GM12878 (cell line): Measurements from ENCODE around the gene KRTAP10-1. TPM values are rescaled to one million over a fixed set of nuclear protein-coding genes. Genes with fewer than 3 reads are reported as not detected.
A peak's percentile ranks its signal among the peaks of the same experiment; 100 is the strongest.

ENCODE experiments used
- ATAC-seq: fragments of 200-7000 bp; cut with Tn5 transposase; 3 replicates; pipeline ENCODE4 v1.9.1; 2020; ENCODE audit warnings: mild to moderate bottlenecking, moderate library complexity
- BruUV-seq: library from RNA; stranded (reverse); fragments of 400-500 nt; replicated peaks from 2 replicates; lab custom pipeline; 2021; lab: Mats Ljungman, UMichigan
- CTCF ChIA-PET: fragments of 300-600 bp; sonication (Branson Sonifier 250); formaldehyde crosslinking; extraction: SDS; loops from one replicate; lab custom pipeline; 2021; ENCODE audit warnings: inconsistent platforms; lab: Yijun Ruan, JAX
- POLR2A ChIA-PET: fragments of 350-600 bp; formaldehyde crosslinking; extraction: SDS; loops from one replicate; lab custom pipeline; 2021; ENCODE audit warnings: inconsistent platforms; lab: Charles Lee
- RAD21 ChIA-PET: fragments of 300-600 bp; sonication (Branson Sonifier 250); formaldehyde crosslinking; loops from one replicate; lab custom pipeline; 2023; ENCODE audit warnings: antibody characterized with exemption; ENCODE audit not compliant: unreplicated experiment; lab: Charles Lee
- SMC1A ChIA-PET: fragments of 300-600 bp; sonication (Branson Sonifier 250); formaldehyde crosslinking; loops from one replicate; lab custom pipeline; 2023; ENCODE audit not compliant: unreplicated experiment, uncharacterized antibody; lab: Charles Lee
- DNase-seq: peaks from one replicate; pipeline ENCODE4 v3.0.0-alpha.2; 2011; ENCODE audit warnings: low read depth, low spot score
- FAIRE-seq: peaks from 3 replicates; lab custom pipeline; 2011; peaks lifted over from hg19 to GRCh38; lab: Jason Lieb, UNC
- H2AFZ ChIP-seq: 2 replicates; pipeline ENCODE4 v1.6.0; 2011; ENCODE audit warnings: low read depth, low read length, control low read depth; ENCODE audit not compliant: control insufficient read depth
- H3K27ac ChIP-seq: 2 replicates; pipeline ENCODE4 v1.5.1; 2011; ENCODE audit warnings: control low read depth; ENCODE audit not compliant: control insufficient read depth, insufficient read depth
- H3K27me3 ChIP-seq, 2 experiments: replicated peaks in 1 of 2; 2 replicates each; pipeline versions ENCODE4 v1.6.0 to v1.6.1; 2011; ENCODE audit warnings: low read length in 1 of 2; ENCODE audit not compliant: control insufficient read depth in 2 of 2, insufficient read depth in 2 of 2
- H3K36me3 ChIP-seq, 2 experiments: 2 replicates each; pipeline ENCODE4 v1.5.1; 2011; ENCODE audit warnings: low read length in 1 of 2; ENCODE audit not compliant: control insufficient read depth in 2 of 2, insufficient read depth in 2 of 2
- H3K4me1 ChIP-seq: 2 replicates; pipeline ENCODE4 v1.6.1; 2011; ENCODE audit warnings: mild to moderate bottlenecking, low read length, moderate library complexity, mixed read lengths; ENCODE audit not compliant: control insufficient read depth, insufficient read depth
- H3K4me2 ChIP-seq: 2 replicates; pipeline ENCODE4 v1.6.0; 2011; ENCODE audit warnings: control low read depth; ENCODE audit not compliant: control insufficient read depth, insufficient read depth
- H3K4me3 ChIP-seq: fragments of 200-600 bp; sonication (generic); 2 replicates; pipeline ENCODE4 v1.5.1; 2016
- H3K79me2 ChIP-seq: 2 replicates; pipeline ENCODE4 v1.6.0; 2011; ENCODE audit warnings: low read length; ENCODE audit not compliant: control insufficient read depth, insufficient read depth
- H3K9ac ChIP-seq: 2 replicates; pipeline ENCODE4 v1.8.0; 2011; ENCODE audit warnings: low read length, control low read depth, mixed read lengths; ENCODE audit not compliant: control insufficient read depth, insufficient read depth
- H3K9me3 ChIP-seq: replicated peaks from 3 replicates; pipeline ENCODE4 v1.5.1; 2011; ENCODE audit warnings: mild to moderate bottlenecking, low read length; ENCODE audit not compliant: control insufficient read depth, insufficient read depth
- H4K20me1 ChIP-seq: 2 replicates; pipeline ENCODE4 v1.6.0; 2011; ENCODE audit not compliant: control insufficient read depth, insufficient read depth
- CBX3 ChIP-seq: fragments of 200-600 bp; sonication (generic); IDR thresholded peaks from 2 replicates; pipeline ENCODE4 v1.6.1; 2016; ENCODE audit warnings: low read depth, borderline replicate concordance
- CREM ChIP-seq: IDR thresholded peaks from 2 replicates; pipeline ENCODE4 v1.6.1; 2014; ENCODE audit warnings: antibody characterized with exemption, low read depth
- CTCF ChIP-seq, 3 experiments: IDR thresholded peaks in 2 of 3; conservative IDR thresholded peaks in 1 of 3; 2 replicates each; pipeline ENCODE4 v1.5.1; 2011; ENCODE audit warnings: low read depth in 3 of 3, low read length in 3 of 3, mild to moderate bottlenecking in 3 of 3, control low read depth in 2 of 3, moderate library complexity in 2 of 3, inconsistent platforms in 1 of 3, mixed read lengths in 1 of 3; ENCODE audit not compliant: control insufficient read depth in 2 of 3, insufficient read depth in 1 of 3; ENCODE audit errors: extremely low read depth in 1 of 3
- DPF2 ChIP-seq: fragments of 450-650 bp; IDR thresholded peaks from 2 replicates; pipeline ENCODE4 v1.6.1; 2017; ENCODE audit warnings: mild to moderate bottlenecking
- FOXK2 ChIP-seq: fragments of 450-650 bp; IDR thresholded peaks from 2 replicates; pipeline ENCODE4 v1.6.1; 2017; ENCODE audit warnings: mild to moderate bottlenecking, moderate library complexity
- FOXM1 ChIP-seq: IDR thresholded peaks from 2 replicates; pipeline ENCODE4 v1.6.1; 2012; ENCODE audit warnings: low read depth, mild to moderate bottlenecking, inconsistent platforms, low read length, moderate library complexity
- GATAD2B ChIP-seq: fragments of 450-650 bp; conservative IDR thresholded peaks from 2 replicates; pipeline ENCODE4 v1.6.1; 2017; ENCODE audit warnings: low read depth, mild to moderate bottlenecking, moderate library complexity
- IKZF2 ChIP-seq, 2 experiments: fragments of 450-650 bp; IDR thresholded peaks; 2 replicates each; pipeline ENCODE4 v1.6.1; 2017; ENCODE audit warnings: mild to moderate bottlenecking in 2 of 2, moderate library complexity in 2 of 2
- IRF3 ChIP-seq: fragments of 450-650 bp; IDR thresholded peaks from 2 replicates; pipeline ENCODE4 v1.6.1; 2014; ENCODE audit warnings: mild to moderate bottlenecking
- NFYA ChIP-seq: IDR thresholded peaks from 2 replicates; pipeline ENCODE4 v1.6.1; 2011; ENCODE audit warnings: low read depth, mild to moderate bottlenecking, low read length, improper control_type of control experiment, borderline replicate concordance
- PBX3 ChIP-seq: IDR thresholded peaks from 2 replicates; pipeline ENCODE4 v1.6.1; 2011; ENCODE audit warnings: mild to moderate bottlenecking, low read depth, low read length, moderate library complexity; ENCODE audit not compliant: insufficient replicate concordance
- POU2F2 ChIP-seq: IDR thresholded peaks from 3 replicates; pipeline ENCODE4 v1.6.1; 2011; ENCODE audit warnings: low read depth, mild to moderate bottlenecking, low read length, borderline replicate concordance
- RAD21 ChIP-seq: IDR thresholded peaks from 2 replicates; pipeline ENCODE4 v1.6.1; 2011; ENCODE audit warnings: mild to moderate bottlenecking, low read depth, low read length, moderate library complexity; ENCODE audit not compliant: insufficient read depth
- SMC3 ChIP-seq: IDR thresholded peaks from 2 replicates; pipeline ENCODE4 v1.6.1; 2011; ENCODE audit warnings: low read length, improper control_type of control experiment, borderline replicate concordance
- STAT1 ChIP-seq: fragments of 450-650 bp; conservative IDR thresholded peaks from 2 replicates; pipeline ENCODE4 v1.6.1; 2014; ENCODE audit warnings: antibody characterized with exemption, mild to moderate bottlenecking
- SUZ12 ChIP-seq: fragments of 200-600 bp; sonication (generic); IDR thresholded peaks from one replicate; pipeline ENCODE4 v1.6.1; 2018; ENCODE audit warnings: antibody characterized with exemption, mild to moderate bottlenecking; ENCODE audit not compliant: unreplicated experiment
- TBL1XR1 ChIP-seq: IDR thresholded peaks from 2 replicates; pipeline ENCODE4 v1.6.1; 2012; ENCODE audit warnings: low read depth, low read length, improper control_type of control experiment
- WGBS: methylation state at CpG from one replicate; pipeline ENCODE4 v1.1.6; 2016; ENCODE audit warnings: low lambda C conversion rate; ENCODE audit not compliant: insufficient replicate concordance, insufficient coverage; ENCODE audit errors: missing lambda C conversion rate; 5-methylcytosine and 5-hydroxymethylcytosine counted together
- in situ Hi-C: fragments of 300-500 bp; cut with MboI; formaldehyde crosslinking; loops from 9 replicates; pipeline ENCODE4 v1.14.3; 2018; ENCODE audit warnings: mixed read lengths
- intact Hi-C: fragments of 100-400 bp; cut with micrococcal nuclease; formaldehyde crosslinking; loops from one replicate; pipeline ENCODE4 v1.14.2; 2022; ENCODE audit not compliant: unreplicated experiment
- polyA plus RNA-seq, 11 experiments: library from polyadenylated mRNA; depleted of rRNA in 4 of 11; unstranded in 6 of 11; stranded (reverse) in 5 of 11; fragments of >200 nt; fragmentation: Nextera tagmentation in 4 of 11; fragmentation: Illumina TruSeq in 1 of 11; extraction: Ambion mirVana in 4 of 11; extraction: Trizol in 1 of 11; gene quantifications; 1 replicate in 1 of 11; 2 replicates in 10 of 11; pipeline versions ENCODE4 v1.2.1 to v1.2.3, GENCODE V29; 2011 to 2016; ENCODE audit warnings: inconsistent platforms in 2 of 11, missing spikeins in 2 of 11, low read depth in 1 of 11
- total RNA-seq, 4 experiments: library from RNA; depleted of rRNA in 3 of 4; stranded (reverse); fragments of >200 nt in 3 of 4; fragmentation: Illumina TruSeq in 1 of 4; extraction: Trizol in 1 of 4; gene quantifications; 2 replicates each; pipeline versions ENCODE4 v1.2.1 to v1.2.3, GENCODE V29; 2013 to 2021

The KRTAP10-1 gene
- total and polyA plus RNA-seq, 10 of the 15 experiments (the other 5 are each of a cell fraction or from before 2014, with no cell fraction given) = not detected

GRCh38 chr21:44510508-44511218 is 29.3 kb downstream of the KRTAP10-1 start:
- Histone ChIP-seq H4K20me1 (no peaks in the 10 kb centered on the region), H2AFZ (no peak overlapping the region), H3K79me2 (no peaks in the 10 kb centered on the region), H3K9ac (no peak overlapping the region), H3K4me3 (no peak overlapping the region), H3K27ac (no peak overlapping the region), H3K9me3 (no peaks in the 10 kb centered on the region), H3K27me3 (no peaks in the 10 kb centered on the region; a peak in 1 of 4 replicates), H3K4me2 (peak overlapping the region; percentile 79), H3K36me3 (no peaks in the 10 kb centered on the region), H3K4me1 (no peaks in the 10 kb centered on the region)
- in situ Hi-C loops (no loop called here), intact Hi-C loops (loop anchor here (1.0 kb wide), 1 partner anchor 283 kb away; no protein-coding TSS in a partner anchor)
- TF ChIP-seq CREM (0 out of 2 replicates have a peak, but pooled peaks have one; percentile 19), NFYA (no peak), IKZF2 (IDR thresholded peaks at IDR 0.05) (no peak), GATAD2B (no peak), STAT1 (0 out of 2 replicates have a peak, but pooled peaks have one; percentile 46), CBX3 (no peak), FOXK2 (no peak), RAD21 (peak; percentile 91), DPF2 (no peak; the same call in 1 of the 2 replicates), PBX3 (no peak), TBL1XR1 (no peak), SMC3 (peak; percentile 85), SUZ12 (no peak), CTCF (IDR thresholded peaks at IDR 0.05 in 2 of 3, conservative IDR thresholded peaks at IDR 0.05 in 1 of 3; ENCODE audit: control insufficient read depth in 2 of 3, extremely low read depth in 1 of 3, insufficient read depth in 1 of 3, low read depth in 3 of 3, low read length in 3 of 3) (peak; percentile 72 to 87 (median 82)), FOXM1 (no peak), IRF3 (no peak), POU2F2 (peak; percentile 44; the same call in 1 of the 3 replicates)
- ChIA-PET RAD21 (interaction anchor here (1.2 to 1.6 kb wide), 3 partner anchors 231 to 417 kb away, joined by 6 to 17 read pairs (median 9); no protein-coding TSS in a partner anchor), POLR2A (interaction anchor here (0.5 kb wide), 1 partner anchor 440 kb away, joined by 3 read pairs; no protein-coding TSS in a partner anchor), CTCF (interaction anchor here (0.7 to 3.1 kb wide), 14 partner anchors 9 to 890 kb away, joined by 3 to 37 read pairs (median 4); partner anchors contain the start of gene UBE2G2), SMC1A (interaction anchor here (1.3 to 2.6 kb wide), 4 partner anchors 232 to 617 kb away, joined by 3 to 12 read pairs (median 8); no protein-coding TSS in a partner anchor)
- WGBS = 2% methylated on average over 36 of the region's 36 CpGs
- BruUV-seq = no TSS peak
- DNase-seq (no peak), ATAC-seq (peak; percentile 95), FAIRE-seq (no peak)
